GM04503 (cell line): ENCODE measurements around the gene DGCR8.
A peak's percentile ranks its signal among the peaks of the same experiment; 100 is the strongest.

Source experiments
- DNase-seq: peaks from one replicate; pipeline ENCODE4 v3.0.0-alpha.2; 2012; ENCODE audit warnings: low read depth

Gene DGCR8

DNA sequence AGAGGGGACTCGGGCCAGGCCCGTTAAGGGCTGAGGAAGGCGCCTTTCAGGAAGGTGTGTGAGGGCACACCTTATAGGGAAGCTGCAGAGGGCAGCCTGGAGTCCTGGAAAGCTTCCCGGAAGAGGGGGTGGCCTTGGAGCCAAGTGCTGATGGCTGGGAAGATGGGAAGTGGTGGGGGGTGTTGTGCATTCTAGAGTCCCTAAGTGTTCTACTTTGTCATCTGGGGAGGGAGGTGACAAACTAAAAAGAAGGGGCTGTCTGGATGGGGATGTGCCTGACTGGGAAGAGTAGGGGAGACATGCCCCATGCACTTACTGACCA lies 58.3 kb downstream of the DGCR8 start:
- no peak for DNase-seq

DNA sequence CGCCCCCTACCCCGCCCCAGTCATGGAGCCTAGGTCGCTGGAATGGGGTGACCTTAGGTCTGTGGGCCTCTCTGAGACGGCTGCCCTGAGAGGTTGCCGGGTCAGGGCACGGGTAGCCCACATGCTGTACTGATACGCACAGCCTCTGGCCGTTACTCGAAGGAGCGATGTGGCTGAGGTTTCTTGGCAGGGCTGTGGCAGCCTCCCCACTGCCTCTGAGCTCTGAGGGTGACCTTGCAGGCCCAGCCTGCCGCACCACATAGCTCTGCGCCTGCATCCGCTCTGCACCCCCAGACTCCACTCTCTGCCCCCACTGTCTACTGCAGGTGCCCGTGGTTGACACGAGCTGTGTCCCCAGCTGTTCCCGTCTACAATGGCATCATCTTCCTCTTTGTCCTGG lies 58.8 kb downstream of the DGCR8 start:
- no peak for DNase-seq

DNA sequence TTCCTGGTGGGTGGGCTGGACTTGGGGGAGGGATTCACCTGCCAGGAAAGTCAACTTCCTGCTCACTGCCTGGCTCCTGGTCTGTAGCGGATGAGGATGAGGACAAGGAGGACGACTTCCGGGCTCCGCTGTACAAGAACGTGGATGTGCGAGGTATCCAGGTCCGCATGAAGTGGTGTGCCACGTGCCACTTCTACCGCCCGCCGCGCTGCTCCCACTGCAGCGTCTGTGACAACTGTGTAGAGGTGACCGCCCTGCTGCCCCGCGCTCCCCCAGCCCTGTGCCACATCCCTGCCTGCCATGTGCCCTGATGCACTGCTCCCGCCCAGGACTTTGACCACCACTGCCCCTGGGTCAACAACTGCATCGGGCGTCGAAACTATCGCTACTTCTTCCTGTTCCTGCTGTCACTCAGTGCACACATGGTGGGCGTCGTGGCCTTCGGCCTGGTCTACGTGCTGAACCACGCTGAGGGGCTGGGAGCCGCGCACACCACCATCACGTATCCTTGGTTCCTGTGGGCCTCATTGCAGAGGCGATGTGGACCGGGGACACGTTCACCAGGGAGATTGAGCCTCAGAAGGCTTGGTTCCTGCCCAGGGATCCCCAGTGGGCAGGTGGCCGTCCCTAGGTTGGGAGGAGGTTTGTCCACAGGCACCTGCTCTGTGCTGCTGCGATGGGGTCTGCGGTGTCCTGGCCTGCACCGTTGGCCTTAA lies 59.5 kb downstream of the DGCR8 start:
- no peak for DNase-seq

DNA sequence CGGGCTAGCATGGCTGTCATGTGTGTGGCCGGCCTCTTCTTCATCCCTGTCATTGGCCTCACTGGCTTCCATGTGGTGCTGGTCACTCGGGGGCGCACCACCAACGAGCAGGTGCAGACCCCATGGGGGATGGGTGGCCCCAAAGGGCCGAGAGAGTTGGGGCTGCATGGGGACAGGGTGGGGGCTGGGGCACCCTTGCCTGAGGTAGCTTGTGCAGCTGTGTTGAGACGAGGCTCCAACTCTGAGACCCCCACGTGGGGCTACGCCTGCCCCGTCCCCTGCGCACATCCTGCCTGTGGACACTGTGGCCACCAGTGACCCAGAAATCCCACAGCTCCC lies 60.0 kb downstream of the DGCR8 start:
- no peak for DNase-seq

DNA sequence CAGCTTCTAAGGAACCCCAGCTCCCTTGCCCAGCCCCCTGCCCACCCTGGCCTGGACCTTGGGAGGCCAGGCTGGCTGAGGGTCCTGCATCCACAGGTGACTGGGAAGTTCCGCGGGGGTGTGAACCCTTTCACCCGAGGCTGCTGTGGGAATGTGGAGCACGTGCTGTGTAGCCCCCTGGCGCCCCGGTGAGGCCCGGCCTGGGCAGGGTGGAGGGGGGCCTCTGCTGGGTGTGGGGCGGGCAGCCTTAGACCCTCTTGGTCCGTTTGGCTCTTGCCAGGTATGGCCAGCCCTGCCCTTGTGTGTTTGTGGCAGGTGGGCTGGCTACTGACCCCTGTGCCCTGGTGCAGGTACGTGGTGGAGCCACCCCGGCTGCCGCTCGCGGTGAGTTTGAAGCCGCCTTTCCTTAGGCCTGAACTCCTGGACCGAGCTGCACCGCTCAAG lies 60.5 kb downstream of the DGCR8 start:
- no peak for DNase-seq

DNA sequence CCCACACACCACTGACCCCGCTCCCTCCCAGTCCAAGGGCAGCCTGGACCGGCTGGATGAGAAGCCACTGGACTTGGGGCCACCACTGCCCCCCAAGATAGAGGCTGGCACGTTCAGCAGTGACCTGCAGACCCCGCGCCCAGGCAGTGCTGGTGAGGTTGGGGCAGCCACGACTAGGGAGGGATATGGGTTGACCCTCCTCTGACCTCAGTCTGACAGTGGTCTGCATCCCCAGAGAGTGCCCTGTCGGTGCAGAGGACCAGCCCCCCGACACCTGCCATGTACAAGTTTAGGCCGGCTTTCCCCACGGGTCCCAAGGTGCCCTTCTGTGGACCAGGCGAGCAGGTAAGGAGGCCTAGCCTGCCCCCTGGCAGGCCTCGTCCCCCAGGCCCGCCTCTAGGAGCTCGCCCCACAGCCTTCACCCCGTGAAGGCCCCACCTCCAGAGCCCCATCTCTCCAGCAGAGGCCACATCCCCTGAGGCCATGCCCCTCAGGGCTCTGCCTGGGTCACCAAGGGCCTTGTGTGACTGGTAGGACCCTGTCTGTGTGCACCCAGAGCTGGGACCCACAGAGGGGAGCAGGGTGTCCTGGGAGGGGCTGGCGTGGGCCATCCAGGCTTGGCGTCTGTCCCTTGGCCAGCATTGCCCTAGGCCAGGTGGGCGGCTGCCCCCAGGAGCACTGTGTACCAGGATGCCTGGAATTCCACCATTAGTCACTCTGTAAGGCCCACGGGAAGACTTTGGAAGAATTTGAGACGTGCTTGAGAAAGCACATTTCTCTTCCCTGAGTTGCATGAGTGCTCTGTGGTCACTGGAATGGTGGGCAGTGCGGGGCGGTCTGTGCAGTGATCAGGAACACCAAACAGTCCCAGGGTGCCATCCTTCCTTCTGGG lies 61.4 kb downstream of the DGCR8 start:
- DNase-seq = peak; percentile 37

DNA sequence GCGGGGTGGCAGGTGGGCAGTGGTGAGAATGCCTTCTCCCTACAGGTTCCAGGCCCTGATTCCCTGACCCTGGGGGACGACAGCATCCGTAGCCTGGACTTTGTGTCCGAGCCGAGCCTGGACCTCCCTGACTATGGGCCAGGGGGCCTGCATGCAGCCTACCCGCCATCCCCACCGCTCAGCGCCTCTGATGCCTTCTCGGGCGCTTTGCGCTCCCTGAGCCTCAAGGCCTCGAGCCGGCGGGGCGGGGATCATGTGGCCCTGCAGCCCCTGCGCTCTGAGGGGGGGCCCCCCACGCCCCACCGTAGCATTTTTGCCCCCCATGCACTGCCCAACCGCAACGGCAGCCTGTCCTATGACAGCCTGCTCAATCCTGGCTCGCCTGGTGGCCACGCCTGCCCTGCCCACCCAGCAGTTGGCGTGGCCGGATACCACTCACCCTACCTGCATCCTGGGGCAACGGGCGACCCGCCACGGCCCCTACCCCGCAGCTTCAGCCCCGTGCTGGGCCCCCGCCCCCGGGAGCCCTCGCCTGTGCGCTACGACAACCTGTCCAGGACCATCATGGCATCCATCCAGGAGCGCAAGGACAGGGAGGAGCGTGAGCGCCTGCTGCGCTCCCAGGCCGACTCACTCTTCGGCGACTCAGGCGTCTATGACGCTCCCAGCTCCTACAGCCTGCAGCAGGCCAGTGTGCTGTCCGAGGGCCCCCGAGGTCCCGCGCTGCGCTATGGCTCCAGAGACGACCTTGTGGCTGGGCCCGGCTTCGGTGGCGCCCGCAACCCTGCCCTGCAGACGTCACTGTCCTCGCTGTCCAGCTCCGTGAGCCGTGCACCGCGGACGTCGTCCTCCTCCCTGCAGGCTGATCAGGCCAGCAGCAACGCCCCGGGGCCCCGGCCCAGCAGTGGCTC lies 62.9 kb downstream of the DGCR8 start:
- DNase-seq = no peak

DNA sequence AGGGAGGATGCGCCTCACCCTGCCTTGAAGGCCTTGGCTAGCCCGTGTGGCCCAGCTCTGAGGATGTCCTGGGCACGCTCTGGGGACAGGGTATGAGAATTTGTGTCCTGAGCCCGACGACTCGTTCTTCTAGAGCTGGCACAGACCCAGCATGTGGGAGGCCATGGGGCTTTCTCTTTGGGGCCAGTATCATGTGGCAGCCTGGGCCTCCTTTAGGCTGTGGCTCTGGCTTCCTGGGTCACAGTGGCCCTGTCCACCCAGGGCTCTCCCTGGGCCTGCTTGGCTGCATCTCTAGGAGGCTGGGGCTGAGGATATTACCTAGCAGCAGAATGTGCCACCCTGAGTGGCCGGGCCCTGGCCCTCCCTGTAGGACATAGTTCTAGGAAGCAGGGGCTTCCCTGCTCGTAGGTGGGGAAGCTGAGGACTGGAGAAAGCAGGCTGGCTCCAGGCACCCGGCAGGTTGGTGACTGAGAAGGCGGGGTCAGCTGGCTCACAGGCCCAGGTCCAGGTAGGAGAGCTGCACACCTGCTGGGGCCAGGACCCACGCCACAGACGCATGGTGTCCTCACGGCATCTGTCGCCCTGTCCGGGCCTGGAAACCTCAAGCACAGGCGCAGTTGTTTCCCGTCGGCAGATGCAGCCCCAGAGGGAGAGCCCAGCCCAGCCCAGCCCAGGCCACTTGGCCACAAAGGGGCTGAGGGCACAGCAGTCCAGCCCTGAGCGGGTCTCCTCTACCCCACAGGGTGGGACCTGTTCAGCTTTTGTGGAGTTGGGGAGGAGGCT lies 64.0 kb downstream of the DGCR8 start:
- DNase-seq = no peak

DNA sequence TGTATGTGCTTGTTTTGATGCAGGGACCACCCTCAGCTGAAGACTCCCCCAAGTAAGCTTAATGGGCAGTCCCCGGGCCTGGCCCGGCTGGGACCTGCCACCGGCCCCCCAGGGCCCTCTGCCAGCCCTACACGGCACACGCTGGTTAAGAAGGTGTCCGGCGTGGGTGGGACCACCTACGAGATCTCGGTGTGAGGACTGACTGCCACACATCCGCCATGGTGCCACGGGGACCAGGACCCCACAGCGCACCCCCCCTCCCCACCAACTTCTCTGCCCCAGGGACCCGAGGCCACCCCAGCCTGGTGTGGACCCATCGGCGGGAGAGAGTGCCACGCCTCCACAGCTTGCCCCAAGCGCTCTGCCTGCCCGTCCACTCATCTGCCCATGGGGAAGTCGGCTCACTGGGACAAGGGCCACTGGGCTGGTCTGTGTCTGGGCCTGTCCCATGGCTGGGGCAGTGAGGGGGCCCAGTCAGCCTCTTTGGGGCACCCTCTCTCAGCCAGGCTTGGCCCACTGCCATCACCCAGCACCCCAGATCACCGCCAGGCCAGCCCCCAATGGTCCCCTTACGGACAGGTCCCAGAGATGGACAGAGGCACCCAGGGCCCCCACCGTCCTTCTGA lies 65.3 kb downstream of the DGCR8 start:
- no peak for DNase-seq

DNA sequence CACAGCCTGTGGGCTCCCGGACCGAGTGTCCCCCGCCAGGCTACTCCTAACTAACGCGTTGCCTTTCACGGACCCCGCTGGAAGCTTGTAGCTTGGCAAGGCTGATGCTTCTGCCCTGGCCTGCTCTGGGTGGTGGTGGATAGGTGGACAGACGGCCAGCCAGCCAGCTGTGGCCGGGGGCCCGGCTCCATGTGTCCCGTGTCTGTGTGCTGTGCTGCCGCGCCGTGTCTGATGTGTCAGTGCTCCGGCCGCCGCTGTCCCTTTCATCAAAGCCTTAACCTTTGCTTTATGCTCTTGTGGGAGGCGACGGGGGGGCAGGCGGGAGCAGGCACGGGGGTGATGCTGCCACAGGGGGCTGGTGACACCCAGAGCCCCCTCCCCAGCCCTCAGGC lies 65.8 kb downstream of the DGCR8 start:
- DNase-seq = no peak

DNA sequence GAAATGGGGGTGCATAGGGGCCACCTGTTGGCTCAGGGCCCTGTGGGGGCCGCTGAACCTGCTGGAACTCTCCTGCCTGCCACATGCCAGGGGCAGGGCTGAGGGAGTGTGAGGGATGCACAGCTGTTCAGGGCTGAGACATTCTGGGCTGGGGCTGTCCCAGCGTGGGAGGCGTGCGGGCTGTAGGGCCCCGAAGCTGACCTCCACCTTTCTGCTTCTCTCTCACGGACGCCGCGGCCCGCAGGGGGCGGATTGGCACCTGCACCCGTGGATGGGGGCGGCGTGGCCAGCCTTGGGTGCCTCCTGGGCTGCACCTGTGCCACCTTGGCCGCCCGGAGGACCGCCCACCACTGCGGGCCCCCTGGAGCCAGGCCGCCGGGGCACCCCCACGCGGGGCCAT lies 66.7 kb downstream of the DGCR8 start:
- DNase-seq = no peak

DNA sequence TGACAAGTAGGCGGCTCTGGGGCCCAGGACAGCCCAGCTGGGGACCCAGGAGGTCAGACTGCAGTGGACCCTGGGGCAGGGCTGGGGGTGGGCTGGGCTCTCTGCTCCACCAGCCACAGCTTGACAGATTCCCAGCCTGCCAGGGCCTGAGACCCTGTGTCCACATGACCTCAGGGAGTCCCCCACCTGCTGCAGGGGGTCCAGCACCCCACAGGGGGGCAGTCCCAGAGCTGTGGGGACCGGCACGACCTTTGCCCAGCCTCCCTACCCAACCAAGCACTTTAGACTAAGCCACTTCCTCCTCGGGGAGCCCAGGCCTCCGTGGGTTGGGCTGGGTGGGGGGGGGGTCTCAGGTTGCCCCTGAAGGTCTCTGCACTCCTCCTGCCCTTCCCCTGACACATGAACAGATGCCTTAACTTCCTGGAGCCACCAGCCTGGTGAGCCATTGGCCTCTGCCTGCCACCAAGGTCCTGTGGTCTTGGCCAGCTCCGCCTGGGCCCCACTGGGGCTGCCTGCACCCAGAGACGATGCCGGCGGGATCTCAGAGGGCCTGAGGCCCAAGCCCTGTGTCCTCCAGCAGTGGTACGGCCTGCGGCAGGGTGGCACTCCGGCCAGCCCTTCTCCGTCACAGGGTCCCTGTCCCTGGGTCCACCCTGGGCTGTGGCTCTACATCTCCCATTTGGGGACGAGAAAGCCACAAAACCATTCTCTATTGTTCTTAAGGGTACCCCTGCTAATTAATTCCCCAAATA lies 67.4 kb downstream of the DGCR8 start:
- no peak for DNase-seq

DNA sequence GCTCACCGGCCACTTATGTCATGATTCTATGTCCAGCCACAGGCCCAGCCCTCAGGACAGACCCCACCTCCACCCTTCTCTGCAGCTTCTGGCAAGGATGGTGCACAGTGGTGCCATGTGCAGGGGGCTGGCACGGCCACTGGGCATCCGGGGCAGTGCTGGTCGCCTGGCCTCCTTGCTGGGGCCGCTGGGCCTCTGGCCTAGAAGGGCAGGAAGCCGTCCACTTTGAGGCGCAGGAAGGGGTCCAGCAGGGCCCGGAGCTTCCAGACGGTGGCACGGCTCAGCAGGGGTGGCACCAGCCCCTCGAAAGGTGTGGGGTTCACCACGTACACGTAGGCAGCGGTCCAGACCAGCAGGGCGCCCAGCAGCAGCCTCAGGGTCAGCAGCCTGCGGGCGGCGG lies 68.4 kb downstream of the DGCR8 start:
- no peak for DNase-seq

DNA sequence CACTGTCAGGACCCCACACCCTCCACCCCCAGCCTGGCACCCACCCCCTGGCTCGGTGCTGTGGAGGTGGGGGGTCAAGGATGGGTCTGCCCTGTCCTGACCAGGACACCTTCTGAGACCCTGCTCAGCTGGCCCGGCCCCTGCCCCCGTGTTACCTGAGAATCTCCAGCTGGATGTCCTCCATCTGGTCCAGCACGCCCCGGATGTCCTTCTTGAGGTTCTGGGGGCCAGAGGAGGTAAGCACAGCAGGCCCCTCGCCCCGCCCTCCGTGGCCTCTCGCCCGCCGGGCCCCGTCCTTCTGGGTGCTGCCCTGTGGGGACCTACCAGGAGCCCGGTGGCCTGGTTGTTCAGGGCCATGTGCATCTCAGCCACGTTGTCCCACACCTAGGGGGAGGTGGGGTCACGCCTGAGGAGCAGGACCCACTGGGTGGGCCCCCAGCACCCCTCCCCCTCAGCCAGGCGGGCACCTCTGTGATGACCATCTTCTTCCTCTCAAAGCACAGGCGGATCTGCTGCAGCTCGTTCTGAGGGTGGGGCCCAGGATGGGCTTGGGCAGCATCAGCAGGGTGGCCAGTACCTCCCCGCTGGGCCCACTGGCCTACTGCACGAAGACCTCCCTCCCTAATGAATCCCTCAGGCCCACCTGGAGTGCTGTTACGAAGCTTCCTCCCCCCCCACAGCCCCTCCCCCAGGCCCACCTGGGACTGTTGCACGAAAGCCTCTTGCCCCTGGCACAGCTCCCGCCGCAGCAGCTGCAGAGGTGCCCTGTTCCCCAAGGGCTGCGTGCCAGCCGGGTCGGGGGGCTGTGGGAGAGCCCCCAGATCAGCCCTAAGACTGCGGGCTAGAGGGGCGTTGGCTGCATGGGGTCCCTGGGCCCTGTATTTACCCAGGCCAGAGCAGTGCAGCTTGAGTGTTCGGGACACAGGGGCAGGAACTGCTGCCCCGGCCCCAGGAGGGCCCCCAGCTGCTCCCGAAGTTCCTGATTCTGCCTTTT lies 69.5 kb downstream of the DGCR8 start:
- no peak for DNase-seq

DNA sequence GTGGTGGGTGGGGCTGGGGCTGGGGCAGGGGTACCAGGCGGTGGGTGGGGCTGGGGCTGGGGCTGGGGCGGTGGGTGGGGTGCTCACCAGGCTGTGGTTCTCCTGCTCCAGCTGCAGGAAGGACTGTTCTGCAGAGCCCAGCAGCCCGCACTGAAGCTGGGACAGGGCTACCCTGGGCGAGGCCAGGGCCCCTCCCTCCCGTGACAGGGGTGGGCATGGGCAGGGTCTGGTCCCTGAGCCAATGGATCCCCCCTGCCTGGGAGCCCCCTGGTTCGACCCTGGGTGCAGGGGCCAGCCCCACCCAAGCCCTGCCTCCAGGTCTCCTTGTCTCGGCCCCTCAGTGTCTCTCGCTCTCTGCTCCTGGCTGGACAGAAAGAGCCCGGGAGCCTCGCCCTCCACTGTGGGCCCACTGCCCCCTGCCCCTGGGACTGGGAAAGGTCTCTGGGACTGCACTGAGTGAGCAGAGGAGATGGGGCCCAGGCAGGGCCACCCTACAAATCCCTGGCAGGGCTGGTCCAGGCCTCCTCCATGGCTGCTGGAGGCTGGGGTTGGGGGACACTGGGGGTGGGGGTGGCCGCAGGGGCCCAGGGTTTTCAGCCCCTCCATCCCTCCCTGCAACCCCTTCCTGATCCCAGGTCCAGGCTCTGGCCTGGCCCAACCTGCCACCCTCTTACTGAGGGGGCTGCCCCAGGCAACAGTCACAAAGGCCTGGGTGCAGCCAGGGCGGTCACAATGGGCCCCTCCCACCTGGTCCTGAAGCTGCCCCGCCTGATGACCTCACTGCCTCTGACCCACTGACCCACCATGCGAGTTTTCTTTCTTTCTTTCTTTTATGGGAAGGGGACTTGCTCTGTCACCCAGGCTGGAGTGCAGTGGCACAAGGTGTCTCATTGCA lies 70.6 kb downstream of the DGCR8 start, which contains the start of gene CCDC188:
CCDC188 (minus strand) TSS at position 675 of the 895 bp plus-strand sequence; CDS start at position 606, 69 bp downstream.
- DNase-seq = no peak

DNA sequence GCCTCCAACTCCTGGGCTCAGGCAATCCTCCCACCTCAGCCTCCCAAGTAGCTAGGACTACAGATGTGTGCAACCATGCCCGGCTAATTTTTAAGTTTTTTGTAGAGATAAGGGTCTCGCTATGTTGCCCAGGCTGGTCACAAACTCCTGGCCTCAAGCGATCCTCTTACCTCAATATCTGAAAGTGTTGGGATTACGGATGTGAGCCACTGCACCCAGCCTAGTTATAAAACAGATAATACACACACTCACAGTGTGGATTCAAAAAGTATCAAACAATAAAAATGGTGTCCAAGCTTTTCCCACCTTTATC lies 71.2 kb downstream of the DGCR8 start:
- no peak for DNase-seq

DNA sequence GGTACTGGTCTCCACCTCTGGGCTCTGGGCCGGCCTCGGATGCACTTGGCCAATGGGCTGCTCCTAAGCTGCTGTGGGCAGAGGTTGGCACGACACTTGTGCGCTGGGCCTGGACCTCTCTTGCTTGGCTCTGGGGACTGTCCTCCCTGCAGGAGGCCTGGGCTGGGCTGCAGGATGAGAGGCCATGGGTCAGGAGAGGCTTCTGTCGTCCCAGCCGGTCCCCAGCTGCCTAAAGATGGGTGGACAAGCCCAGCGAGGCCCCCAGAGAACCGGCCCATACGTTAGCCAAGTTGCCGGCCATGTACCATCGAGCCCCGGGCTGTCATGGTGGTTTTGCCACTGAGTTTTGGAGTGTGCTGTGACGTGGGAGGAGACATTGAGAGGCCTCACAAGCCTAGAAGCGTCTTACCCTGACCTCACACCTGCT lies 72.4 kb downstream of the DGCR8 start:
- DNase-seq = no peak

DNA sequence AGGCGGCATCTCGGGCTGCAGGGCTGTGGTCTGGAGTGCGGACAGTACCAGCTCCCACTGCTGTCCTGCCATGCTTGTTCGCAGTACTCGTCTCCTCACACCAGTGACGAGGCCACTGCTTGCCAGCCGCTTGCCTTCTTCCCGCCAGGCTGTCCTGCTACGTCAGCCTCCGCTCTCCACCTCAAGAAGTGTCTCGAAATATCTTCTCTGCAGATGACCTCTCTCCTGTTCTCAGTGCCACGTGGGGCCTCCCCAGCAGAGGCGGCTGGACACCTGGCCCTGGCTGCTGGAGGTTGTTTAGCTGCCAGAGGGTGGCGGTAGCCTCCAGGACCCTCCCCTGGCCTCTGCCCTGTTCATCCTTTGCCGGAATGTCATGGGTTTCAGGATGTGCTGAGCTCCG lies 73.9 kb downstream of the DGCR8 start:
- no peak for DNase-seq
